GM12865 (cell line): ENCODE data around the gene HCN3.
"Not testable (repeated sequence)": the region's sequence is repeated elsewhere in the genome, so short reads cannot be mapped to it uniquely, and the experiment has no call there.

Experiments used
- DNase-seq: peaks from one replicate; pipeline ENCODE4 v3.0.0; 2010; ENCODE audit warnings: low read depth
- H3K4me3 ChIP-seq: 2 replicates; pipeline ENCODE4 v1.5.1; 2011; ENCODE audit warnings: mild to moderate bottlenecking, low read depth, low read length, control low read depth
- CTCF ChIP-seq: IDR thresholded peaks from 2 replicates; pipeline ENCODE4 v1.5.1; 2011; ENCODE audit warnings: low read length, control low read depth, low read depth, inconsistent platforms; ENCODE audit not compliant: insufficient read depth; ENCODE audit errors: missing control alignments

Gene HCN3

GRCh38 chr1:155277070-155277901 is at the start of gene HCN3:
TSS of gene HCN3 (plus strand) at chr1:155277463. CDS start at chr1:155277591, 128 bp downstream.
- peak; percentile 97 for DNase-seq
- peak within 1 kb of the TSS; percentile 66 for H3K4me3 ChIP-seq
- TF ChIP-seq CTCF = peak; percentile 64

- peak overlapping the region; percentile 61 for H3K4me3 ChIP-seq
- DNase-seq = no peak
- TF ChIP-seq CTCF = no peak
Observed at GRCh38 chr1:155228096-155228427, 49.2 kb upstream of the HCN3 start.

- H3K4me3 ChIP-seq, DNase-seq: not testable (repeated sequence)
Observed at GRCh38 chr1:155231302-155231701, 46.0 kb upstream of the HCN3 start.

- DNase-seq, H3K4me3 ChIP-seq: not testable (repeated sequence)
Observed at GRCh38 chr1:155232001-155232978, 45.0 kb upstream of the HCN3 start.

GRCh38 chr1:155233502-155233901 is 43.8 kb upstream of the HCN3 start:
- not testable (repeated sequence) for H3K4me3 ChIP-seq, DNase-seq

GRCh38 chr1:155235375-155235774 is 41.9 kb upstream of the HCN3 start:
- H3K4me3 ChIP-seq, DNase-seq: not testable (repeated sequence)

- TF ChIP-seq CTCF = no peak
- H3K4me3 ChIP-seq = no peak overlapping the region
- DNase-seq = no peak
Observed at GRCh38 chr1:155236451-155236850, 40.8 kb upstream of the HCN3 start.

GRCh38 chr1:155241069-155241679 is 36.1 kb upstream of the HCN3 start:
- peak overlapping the region; percentile 53 for H3K4me3 ChIP-seq
- DNase-seq = peak; percentile 79
- no peak for TF ChIP-seq CTCF

GRCh38 chr1:155241841-155242264 is 35.4 kb upstream of the HCN3 start:
- no peak overlapping the region for H3K4me3 ChIP-seq
- no peak for TF ChIP-seq CTCF
- DNase-seq = no peak
